ENCODE data around the gene FSTL5.

Gene FSTL5

GRCh38 chr4:161336621-161337020 lies 827.2 kb downstream of the FSTL5 start:
- DNase-seq (ENCODE audit: low read depth, low spot score) = no peak

- no peak for DNase-seq (ENCODE audit: low read depth, low spot score)
Measured at GRCh38 chr4:161336016-161336530, 827.7 kb downstream of the FSTL5 start.

All from iPS DF 19.7 (cell line).